Activated CD4-positive, CD25-positive, alpha-beta regulatory T cell (primary cell): ENCODE data around the gene DCAF4L1.

Experiments
- DNase-seq, 4 experiments: peaks; one replicate each; lab custom pipeline; 2025; lab: John Stamatoyannopoulos, UW

The DCAF4L1 gene

DNA sequence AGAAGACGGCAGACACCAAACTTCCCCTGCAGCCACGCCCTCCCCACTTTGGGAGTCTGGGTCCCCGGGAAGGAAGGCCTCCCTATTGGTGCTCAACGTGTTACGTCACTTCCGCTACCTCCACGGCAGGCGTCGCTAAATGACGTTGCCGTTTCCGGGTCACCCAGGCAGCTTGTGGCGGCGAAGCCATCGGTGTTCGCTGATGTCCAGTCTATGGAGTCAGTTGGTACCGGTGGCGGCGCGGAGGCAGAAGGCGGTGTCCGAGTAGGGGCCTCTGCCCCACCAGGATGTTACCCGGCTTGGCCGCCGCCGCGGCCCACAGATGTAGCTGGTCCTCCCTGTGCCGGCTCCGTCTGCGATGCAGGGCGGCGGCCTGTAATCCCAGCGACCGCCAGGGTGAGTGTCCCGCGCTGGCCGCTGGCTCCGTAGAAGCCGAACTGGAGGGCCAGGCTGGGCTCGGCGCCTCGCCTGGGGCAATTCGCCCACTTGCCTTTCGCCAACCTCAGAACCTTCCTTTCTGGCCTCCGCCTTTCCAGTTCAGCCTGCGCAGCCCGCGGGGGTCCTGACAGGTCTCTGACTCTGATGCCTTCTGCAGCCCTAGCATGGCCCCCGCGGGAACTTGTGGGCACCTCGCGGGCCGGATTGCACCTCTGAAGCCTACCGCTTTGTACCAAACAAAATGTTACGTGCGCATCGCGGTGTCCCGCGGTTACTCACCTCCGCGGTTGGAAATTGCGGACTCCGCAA is 9.0 kb downstream of the DCAF4L1 start, which contains the start of gene SLC30A9:
Gene SLC30A9, plus strand, starts transcription at position 166 of the 747 bp plus-strand sequence. Its CDS starts 122 bp downstream, at position 288.
- DNase-seq, result peak; percentile 77 to 87 (median 83)

DNA sequence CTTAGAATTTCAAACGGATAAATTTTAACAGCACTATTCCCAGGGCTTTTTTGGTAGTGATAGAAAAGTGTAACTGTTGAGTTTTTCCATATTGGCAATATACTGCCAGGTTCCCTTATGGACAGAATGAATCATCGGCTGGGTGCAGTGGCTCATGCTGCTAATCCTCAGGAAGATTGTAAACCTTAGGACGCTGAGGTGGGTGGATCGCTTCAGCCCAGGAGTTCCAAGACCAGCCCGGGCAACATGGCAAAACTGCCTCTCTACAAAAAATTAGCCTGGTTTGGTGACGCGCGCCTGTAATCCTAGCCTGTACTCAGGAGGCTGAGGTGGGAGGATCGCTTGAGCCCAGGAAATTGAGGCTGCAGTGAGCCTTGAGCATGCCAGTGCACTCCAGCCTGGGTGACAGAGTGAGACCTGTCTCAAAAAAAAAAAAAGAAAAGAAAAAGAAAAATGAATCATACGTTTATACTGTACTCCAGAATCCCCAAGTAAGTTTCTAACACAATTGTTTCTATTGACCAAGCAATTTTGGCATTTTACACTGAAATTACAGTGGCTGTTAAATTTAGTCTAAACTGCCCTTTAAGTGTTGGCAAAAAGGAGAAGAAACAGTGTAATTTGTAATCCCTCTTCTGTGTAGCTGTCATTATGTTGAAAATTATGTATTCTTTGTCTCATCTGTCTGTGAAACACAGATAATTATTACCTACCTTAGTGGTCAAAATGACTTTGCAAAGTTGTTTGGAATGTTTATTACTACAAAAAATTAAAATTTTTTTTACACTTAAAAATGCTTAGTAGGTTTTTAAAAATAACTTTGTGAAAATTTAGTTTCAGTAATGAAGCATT is 10.6 kb downstream of the DCAF4L1 start:
- DNase-seq, result no peak

GRCh38 chr4:41992967-41993857 is 11.7 kb downstream of the DCAF4L1 start:
- DNase-seq, result no peak

- no peak for DNase-seq
Measured at GRCh38 chr4:41994461-41994985, 13.0 kb downstream of the DCAF4L1 start.

GRCh38 chr4:41998019-41998418 is 16.5 kb downstream of the DCAF4L1 start:
- DNase-seq, result no peak

DNA sequence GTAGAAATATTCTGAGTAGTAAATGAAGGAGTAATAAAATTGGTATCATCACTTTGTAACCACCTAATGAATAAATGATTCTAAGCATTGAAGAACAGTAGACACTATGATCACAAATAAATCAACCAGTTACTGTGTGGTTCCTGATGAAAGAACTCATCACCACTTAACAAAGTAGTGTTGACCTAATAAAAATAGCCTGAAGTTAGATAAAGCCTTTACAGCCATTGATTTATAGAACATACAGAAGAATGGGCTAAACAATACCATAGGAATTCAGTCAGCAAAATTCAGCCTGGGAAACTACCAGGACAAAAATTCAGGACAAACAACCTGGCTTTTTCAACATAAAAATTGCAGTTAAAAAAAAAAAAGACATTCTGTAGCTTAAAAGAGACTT is 17.8 kb downstream of the DCAF4L1 start:
- no peak for DNase-seq

DNA sequence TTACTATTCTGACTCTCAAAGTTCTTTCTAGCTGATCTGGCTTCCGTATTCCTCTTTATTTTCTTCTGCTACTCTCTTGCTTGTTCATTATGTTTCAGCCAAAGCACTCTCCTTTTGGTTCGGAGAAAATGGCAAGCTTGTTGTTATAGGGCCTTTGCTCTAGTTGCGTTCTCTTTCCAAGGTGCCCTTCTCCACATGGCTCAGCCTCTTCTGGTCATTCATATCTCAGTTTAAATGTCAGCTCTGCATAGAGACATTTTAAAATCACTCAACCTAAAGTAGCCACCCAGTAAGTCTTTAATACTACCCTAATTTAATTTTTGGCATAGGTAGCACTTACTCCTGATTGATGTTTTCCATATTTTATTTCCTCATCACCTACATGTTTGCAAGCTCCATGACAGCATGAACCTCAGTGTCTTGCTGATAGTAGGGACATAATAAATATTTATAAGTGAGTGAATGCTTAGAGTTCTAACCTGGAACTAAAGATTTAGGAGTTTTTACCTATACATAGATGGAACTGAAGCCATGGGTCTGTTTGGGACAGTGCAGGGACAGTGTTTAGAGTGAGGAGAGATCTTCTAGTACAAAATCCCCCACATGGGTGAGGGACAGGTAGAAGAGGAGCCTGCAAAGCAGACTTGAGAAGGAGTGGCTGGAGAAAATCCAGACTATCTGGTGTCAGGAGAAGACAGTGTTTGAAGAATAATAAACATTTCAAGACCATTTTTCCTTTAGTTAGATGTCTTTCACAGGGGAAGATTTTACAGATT is 26.6 kb downstream of the DCAF4L1 start:
- DNase-seq, result no peak

- DNase-seq, result no peak
Measured at GRCh38 chr4:42015438-42015837, 33.9 kb downstream of the DCAF4L1 start.

DNA sequence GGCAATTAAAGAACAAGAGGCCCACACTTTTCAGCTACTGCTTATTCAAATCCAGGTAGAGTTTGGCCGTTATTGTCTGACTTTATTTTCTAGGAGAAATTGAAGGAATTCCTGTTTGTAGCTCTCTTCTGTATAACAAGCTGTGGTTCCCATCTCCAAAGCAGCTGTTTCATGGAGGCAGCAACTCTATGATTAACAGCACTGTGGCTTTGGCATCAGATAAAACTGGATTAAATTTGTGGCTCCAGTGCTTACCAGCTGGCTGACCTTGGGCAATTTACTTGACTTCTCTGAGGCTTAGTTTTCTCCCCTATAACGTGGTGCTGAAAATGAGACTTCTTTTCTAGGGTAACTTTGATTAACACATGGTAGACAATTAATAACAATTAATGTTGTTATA is 36.9 kb downstream of the DCAF4L1 start:
- DNase-seq, result no peak
